Muscle of leg (tissue), 11 donors: ENCODE measurements around the gene ALG3. TPM values are rescaled to one million over a fixed set of nuclear protein-coding genes. Genes with fewer than 3 reads are reported as not detected.

ENCODE experiments used
- DNase-seq: peaks from one replicate; pipeline ENCODE4 v3.0.0; 2013
- H3K27ac ChIP-seq: one replicate; pipeline ENCODE4 v1.5.1; 2013; ENCODE audit warnings: mild to moderate bottlenecking, low read length, control low read depth
- H3K27me3 ChIP-seq: one replicate; pipeline ENCODE4 v1.6.1; 2013; ENCODE audit warnings: low read length; ENCODE audit not compliant: control insufficient read depth, insufficient read depth
- H3K36me3 ChIP-seq: one replicate; pipeline ENCODE4 v1.6.1; 2013; ENCODE audit warnings: low read length; ENCODE audit not compliant: control insufficient read depth, insufficient read depth
- H3K4me1 ChIP-seq: one replicate; pipeline ENCODE4 v1.6.1; 2013; ENCODE audit warnings: low read length; ENCODE audit not compliant: control insufficient read depth, insufficient read depth
- H3K4me3 ChIP-seq: one replicate; pipeline ENCODE4 v1.5.1; 2013; ENCODE audit warnings: low read length, control low read depth
- H3K9me3 ChIP-seq: replicated peaks from 2 replicates; pipeline ENCODE4 v1.6.1; 2013; ENCODE audit warnings: low read depth, low read length; ENCODE audit not compliant: control insufficient read depth
- WGBS: methylation state at CpG from one replicate; pipeline ENCODE4 v1.1.5; 2013; ENCODE audit warnings: missing lambda C conversion rate; ENCODE audit not compliant: insufficient coverage; 5-methylcytosine and 5-hydroxymethylcytosine counted together
- polyA plus RNA-seq, 8 donors: library from polyadenylated mRNA; unstranded; fragments of 120-200 nt; gene quantifications; one replicate each; pipeline versions ENCODE4 v1.2.1 to v1.2.3, GENCODE V29; 2013; ENCODE audit warnings: inconsistent platforms in 1 of 8, low replicate concordance in 1 of 8; ENCODE audit not compliant: insufficient read length in 8 of 8, insufficient read depth in 1 of 8
- total RNA-seq: library from RNA; stranded (reverse); fragments of 120-200 nt; gene quantifications from one replicate; pipeline ENCODE4 v1.2.4, GENCODE V29; 2013

Gene ALG3
- total and polyA plus RNA-seq, 9 donors: 9.6 to 28.0 (median 23.0) TPM

DNA sequence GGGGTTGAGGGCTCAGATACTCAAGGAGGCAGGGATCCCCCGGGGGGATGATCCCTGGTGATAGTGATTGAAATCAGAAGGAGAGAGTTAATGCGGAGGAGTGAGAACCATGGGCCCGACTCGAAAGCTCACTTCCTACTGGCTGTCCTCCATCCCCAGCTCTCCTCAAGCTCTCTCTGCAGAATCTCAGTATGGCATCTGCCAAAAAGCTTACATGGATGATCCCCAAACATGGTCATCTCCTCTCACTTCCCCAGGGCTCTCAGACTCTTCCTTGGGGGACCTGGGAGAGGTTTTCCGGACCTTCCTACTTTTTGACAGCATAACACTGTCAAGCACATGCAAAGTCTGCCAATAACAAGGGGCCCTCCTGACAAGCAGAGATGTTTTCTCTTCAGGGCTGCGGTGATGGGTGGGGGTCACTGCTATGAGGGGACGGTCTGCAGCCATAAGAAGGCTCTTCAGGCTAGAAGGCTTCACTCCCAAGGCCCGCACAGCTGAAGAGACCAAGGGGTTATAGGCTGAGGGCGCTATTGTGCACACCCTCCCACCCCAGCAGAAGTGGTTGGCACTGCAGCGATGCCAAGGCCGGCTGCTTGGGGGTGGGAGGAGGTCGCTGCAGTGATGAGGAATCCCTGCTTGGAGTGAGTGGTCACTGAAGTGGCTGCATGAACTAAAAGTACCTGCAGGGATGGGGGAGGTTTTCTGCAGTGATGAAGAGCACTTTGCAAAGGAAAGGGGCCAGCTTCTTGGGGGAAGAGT, 20.2 kb downstream of the ALG3 start:
- WGBS: 18% methylated on average over 4 of the region's 12 CpGs
- DNase-seq: no peak
- Histone ChIP-seq H3K4me1 (peaks cover 15% of the 10 kb centered on the region), H3K36me3 (no peaks in the 10 kb centered on the region), H3K9me3 (no peaks in the 10 kb centered on the region), H3K27me3 (peaks cover 69% of the 10 kb centered on the region), H3K27ac (no peak overlapping the region), H3K4me3 (no peak overlapping the region)

DNA sequence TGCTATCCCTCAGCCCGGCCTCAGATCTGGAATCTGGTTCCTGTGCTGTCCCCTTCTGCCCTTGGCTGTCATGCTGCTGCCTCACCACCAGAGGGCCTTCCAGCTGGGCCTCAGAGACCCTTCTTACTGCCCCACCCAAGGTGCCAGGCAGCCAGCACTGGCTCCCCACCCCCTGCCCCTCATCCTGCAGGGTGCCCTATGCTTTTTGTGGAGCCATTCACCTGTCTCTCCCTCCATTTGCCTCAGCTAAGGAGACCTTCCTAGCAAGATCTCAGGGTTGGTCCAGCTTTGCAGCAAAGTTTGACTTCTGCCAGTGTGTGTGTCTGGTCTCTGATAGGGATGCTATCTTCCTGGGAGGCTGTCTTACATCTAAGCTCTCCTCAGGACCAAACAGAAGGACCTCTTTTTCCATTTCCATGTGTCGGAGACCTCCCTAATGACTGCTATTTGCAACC, 21.3 kb downstream of the ALG3 start:
- peaks cover 15% of the 10 kb centered on the region for H3K4me1 ChIP-seq

DNA sequence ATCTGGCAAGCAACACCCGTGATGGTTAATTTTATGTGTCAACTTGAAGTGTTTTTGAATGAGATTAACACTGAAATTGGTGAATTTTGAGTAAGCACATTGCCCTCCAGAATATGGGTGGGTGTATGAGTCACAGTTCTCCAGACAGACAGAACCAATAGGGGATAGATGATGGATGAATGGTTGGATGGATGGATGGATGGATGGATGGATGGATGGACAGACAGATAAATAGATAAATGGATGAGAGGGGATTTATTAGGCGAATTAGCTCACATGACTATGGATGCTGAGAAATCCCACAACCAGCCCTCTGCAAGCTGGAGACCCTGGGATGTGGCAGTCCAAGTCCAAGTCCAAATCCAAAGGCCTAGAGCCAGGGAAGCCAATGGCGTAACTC, 24.8 kb downstream of the ALG3 start:
- peaks cover 26% of the 10 kb centered on the region for H3K27me3 ChIP-seq
- H3K4me1 ChIP-seq: peaks cover 2% of the 10 kb centered on the region
- H3K9me3 ChIP-seq: no peaks in the 10 kb centered on the region
- H3K4me3 ChIP-seq: no peak overlapping the region
- H3K36me3 ChIP-seq: no peaks in the 10 kb centered on the region
- 80% methylated on average over 2 of the region's 3 CpGs for WGBS
- no peak overlapping the region for H3K27ac ChIP-seq
- no peak for DNase-seq

More for the DNA sequence above, 21.3 kb downstream of the ALG3 start:
- H3K27me3 ChIP-seq: peaks cover 59% of the 10 kb centered on the region
- no peak overlapping the region for H3K27ac ChIP-seq
- DNase-seq: no peak
- no peaks in the 10 kb centered on the region for H3K36me3 ChIP-seq
- no peak overlapping the region for H3K4me3 ChIP-seq
- no peaks in the 10 kb centered on the region for H3K9me3 ChIP-seq
- 22% methylated on average over 1 of the region's 2 CpGs for WGBS

DNA sequence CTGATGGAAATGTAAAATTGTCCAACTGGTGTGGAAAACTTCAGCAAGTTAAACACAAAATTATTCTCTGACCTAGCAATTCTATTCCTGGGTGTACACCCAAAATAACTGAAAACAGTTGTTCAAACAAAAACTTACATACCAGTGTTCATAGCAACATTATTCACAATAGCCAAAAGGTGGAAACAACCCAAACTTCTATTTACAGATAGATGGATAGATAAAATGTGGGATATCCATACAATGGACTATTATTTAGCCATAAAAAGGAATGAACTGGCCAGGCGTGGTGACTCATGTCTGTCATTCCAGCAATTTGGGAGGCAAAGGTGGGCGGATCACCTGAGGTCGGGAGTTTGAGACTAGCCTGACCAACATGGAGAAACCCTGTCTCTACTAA, 26.2 kb downstream of the ALG3 start:
- no peak overlapping the region for H3K27ac ChIP-seq
- no peaks in the 10 kb centered on the region for H3K4me1 ChIP-seq
- peaks cover 12% of the 10 kb centered on the region for H3K27me3 ChIP-seq
- H3K9me3 ChIP-seq: no peaks in the 10 kb centered on the region
- H3K36me3 ChIP-seq: no peaks in the 10 kb centered on the region
- WGBS: no CpG with 5 or more reads among the region's 3 CpGs
- DNase-seq: no peak
- H3K4me3 ChIP-seq: no peak overlapping the region

DNA sequence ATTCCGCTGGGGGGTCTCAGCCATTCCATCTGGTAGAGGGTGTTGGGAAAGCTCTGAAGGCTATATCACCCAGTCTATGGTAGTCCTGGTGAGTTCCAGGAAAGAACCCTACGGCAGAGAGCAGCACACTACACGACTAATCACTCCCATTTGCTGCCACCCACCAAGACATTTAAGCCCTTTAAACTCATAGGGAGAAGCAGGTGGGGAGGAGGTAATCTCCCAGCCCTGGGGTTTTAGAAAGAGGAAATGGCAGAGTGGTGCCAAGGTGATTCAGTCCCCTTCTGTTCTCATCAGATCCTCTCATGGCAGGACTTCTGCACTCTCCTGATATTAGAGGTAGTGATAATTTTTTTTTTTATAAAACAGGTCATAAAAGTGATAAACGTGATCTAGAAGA, 29.9 kb downstream of the ALG3 start:
- H3K4me1 ChIP-seq: no peaks in the 10 kb centered on the region
- no peak overlapping the region for H3K27ac ChIP-seq
- no peak overlapping the region for H3K4me3 ChIP-seq
- no peak for DNase-seq
- no peaks in the 10 kb centered on the region for H3K36me3 ChIP-seq
- H3K9me3 ChIP-seq: no peaks in the 10 kb centered on the region
- no CpG with 5 or more reads among the region's 4 CpGs for WGBS
- H3K27me3 ChIP-seq: no peaks in the 10 kb centered on the region

DNA sequence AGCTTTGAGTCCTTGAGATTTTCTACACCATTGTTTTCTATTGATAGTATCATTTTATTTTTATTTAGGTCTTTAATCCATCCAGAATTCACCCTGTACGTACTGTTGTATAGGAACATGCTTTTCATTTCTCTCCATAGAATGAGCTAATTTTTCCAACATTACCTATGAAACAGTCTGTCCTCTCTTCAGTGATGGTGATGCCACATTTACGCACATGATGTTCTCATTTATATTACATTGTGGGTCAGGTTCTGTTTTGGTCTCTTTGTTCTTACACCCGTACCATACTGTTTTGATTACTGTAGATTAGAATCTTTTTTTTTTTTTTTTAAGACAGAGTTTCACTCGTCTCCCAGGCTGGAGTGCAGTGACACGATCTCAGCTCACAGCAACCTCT, 37.0 kb downstream of the ALG3 start:
- no peaks in the 10 kb centered on the region for H3K36me3 ChIP-seq
- no peak overlapping the region for H3K27ac ChIP-seq
- no peaks in the 10 kb centered on the region for H3K9me3 ChIP-seq
- H3K27me3 ChIP-seq: peaks cover 4% of the 10 kb centered on the region
- no peak for DNase-seq
- no CpG with 5 or more reads among the region's 5 CpGs for whole genome bisulfite sequencing
- no peak overlapping the region for H3K4me3 ChIP-seq
- H3K4me1 ChIP-seq: no peaks in the 10 kb centered on the region

DNA sequence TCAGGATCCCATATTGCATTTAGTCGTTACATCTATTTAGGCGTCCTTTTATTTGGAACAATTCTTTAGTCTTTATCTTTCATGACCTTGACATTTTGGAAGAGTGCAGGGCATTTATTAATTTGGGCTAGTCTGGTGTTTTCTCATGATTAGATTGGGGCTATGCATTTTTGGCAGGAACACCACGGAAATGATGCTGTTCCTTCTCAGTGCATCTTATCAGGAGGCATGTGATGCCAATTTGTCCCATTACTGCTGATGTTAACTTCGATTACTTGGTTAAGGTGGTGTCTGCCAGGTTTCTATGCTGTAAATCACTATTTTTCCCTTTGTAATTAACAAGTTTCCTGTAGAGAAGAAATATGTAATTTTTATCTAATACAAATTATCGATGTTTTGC, 37.5 kb downstream of the ALG3 start:
- no peaks in the 10 kb centered on the region for H3K4me1 ChIP-seq
- H3K27me3 ChIP-seq: peaks cover 5% of the 10 kb centered on the region
- DNase-seq: no peak
- H3K27ac ChIP-seq: no peak overlapping the region
- no CpG with 5 or more reads among the region's 5 CpGs for WGBS
- H3K36me3 ChIP-seq: no peaks in the 10 kb centered on the region
- no peak overlapping the region for H3K4me3 ChIP-seq
- H3K9me3 ChIP-seq: no peaks in the 10 kb centered on the region

DNA sequence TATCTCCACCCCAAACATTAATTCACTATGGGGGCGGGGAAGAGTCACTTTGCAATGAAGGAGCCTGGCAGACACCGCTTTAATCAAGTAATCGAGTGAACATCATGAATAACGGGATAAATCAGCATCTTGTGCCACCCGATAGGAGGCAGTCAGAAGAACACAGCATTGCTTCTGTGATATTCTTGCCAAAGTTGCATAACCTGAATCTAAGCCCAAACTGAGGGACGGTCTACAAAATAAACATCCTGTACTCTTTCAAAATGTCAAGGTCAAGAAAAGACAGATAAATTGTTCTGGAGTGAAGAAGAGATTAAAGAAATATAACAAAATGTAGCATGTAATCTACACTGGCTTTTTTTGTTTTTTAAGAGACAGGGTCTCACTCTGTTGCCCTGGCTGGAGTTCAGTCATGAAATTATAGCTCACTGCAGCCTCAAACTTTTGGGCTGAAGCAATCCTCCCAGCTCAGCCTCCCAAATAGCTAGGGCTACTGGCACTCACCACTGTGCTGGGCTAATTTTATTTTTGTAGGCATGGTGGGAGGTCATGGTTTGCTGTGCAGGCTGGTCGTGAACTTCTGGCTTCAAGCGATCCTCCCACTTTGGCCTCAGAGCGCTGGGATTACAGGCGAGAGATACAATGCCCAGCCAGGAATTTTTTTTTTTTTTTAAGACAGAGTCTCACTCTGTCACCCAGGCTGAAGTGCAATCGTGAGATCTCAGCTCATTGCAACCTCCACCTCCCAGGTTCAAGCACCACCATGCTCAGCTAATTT, 39.4 kb downstream of the ALG3 start:
- no peaks in the 10 kb centered on the region for H3K36me3 ChIP-seq
- H3K4me3 ChIP-seq: no peak overlapping the region
- no peak for DNase-seq
- no peaks in the 10 kb centered on the region for H3K4me1 ChIP-seq
- no peaks in the 10 kb centered on the region for H3K9me3 ChIP-seq
- H3K27me3 ChIP-seq: peaks cover 5% of the 10 kb centered on the region
- no peak overlapping the region for H3K27ac ChIP-seq
- 77% methylated on average over 8 of the region's 11 CpGs for WGBS

DNA sequence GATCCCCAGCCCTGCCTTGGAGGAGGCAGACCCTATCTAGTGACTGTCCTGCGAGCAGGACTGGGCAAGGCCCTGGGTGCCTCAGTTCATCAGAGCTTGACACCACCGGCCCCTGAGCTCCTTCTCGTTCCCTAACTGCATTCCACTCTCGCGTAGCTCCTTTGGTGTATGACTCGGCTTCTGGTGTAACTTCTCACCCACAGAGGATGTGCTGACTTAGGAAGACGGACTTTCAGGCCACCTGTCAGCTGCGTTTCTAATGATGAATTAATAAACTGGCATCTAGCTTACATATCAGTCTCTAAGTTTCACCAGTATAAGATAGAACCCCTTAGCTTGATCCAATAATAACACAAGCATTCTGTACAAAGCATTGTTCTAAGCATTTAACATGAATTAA, 45.2 kb downstream of the ALG3 start:
- H3K36me3 ChIP-seq: no peaks in the 10 kb centered on the region
- 77% methylated on average over 7 of the region's 8 CpGs for WGBS
- no peaks in the 10 kb centered on the region for H3K9me3 ChIP-seq
- DNase-seq: no peak
- peaks cover 5% of the 10 kb centered on the region for H3K27me3 ChIP-seq
- no peaks in the 10 kb centered on the region for H3K4me1 ChIP-seq
- no peak overlapping the region for H3K4me3 ChIP-seq
- H3K27ac ChIP-seq: no peak overlapping the region

DNA sequence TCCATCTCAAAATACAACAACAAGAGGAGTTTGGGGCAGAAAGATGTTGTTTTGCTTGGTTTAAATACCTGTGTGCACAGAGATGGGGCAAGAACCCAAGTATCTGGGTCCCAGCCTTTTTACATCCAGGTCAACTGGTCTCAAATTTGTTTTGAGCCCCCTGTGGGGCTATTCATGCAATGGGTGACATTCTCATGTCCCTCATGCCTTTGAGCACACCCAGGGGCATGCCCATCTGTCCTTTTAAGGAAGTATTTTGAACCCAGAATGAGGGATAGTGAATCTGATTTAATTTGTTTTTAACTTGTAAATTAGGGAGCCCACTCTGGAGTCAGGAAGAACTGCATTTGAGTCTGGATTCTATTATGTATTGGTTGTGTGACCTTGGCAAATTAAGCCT, 47.9 kb downstream of the ALG3 start:
- H3K9me3 ChIP-seq: no peaks in the 10 kb centered on the region
- H3K27me3 ChIP-seq: no peaks in the 10 kb centered on the region
- no peak overlapping the region for H3K27ac ChIP-seq
- peaks cover 3% of the 10 kb centered on the region for H3K36me3 ChIP-seq
- no peaks in the 10 kb centered on the region for H3K4me1 ChIP-seq
- DNase-seq: no peak
- H3K4me3 ChIP-seq: no peak overlapping the region
